GM12878 (cell line): ENCODE data around the gene CACNA1I.

ENCODE experiments used
- BRCA1 ChIP-seq: IDR thresholded peaks from 2 replicates; pipeline ENCODE4 v1.6.1; 2011; ENCODE audit warnings: low read depth, low read length, improper control_type of control experiment
- E2F8 ChIP-seq: fragments of 450-650 bp; IDR thresholded peaks from 2 replicates; pipeline ENCODE4 v1.6.1; 2018; ENCODE audit warnings: mild to moderate bottlenecking, low read depth, moderate library complexity; ENCODE audit not compliant: partially characterized antibody
- FOXK2 ChIP-seq: fragments of 450-650 bp; IDR thresholded peaks from 2 replicates; pipeline ENCODE4 v1.6.1; 2017; ENCODE audit warnings: mild to moderate bottlenecking, moderate library complexity
- HCFC1 ChIP-seq: fragments of 150-350 bp; IDR thresholded peaks from 2 replicates; pipeline ENCODE4 v1.6.1; 2014; ENCODE audit warnings: low read length
- HDGF ChIP-seq: fragments of 450-650 bp; IDR thresholded peaks from 2 replicates; pipeline ENCODE4 v1.6.1; 2016; ENCODE audit warnings: antibody characterized with exemption
- IRF3 ChIP-seq: fragments of 450-650 bp; IDR thresholded peaks from 2 replicates; pipeline ENCODE4 v1.6.1; 2014; ENCODE audit warnings: mild to moderate bottlenecking
- POLR2A ChIP-seq: IDR thresholded peaks from 2 replicates; pipeline ENCODE4 v1.6.1; 2011; ENCODE audit warnings: low read depth, mild to moderate bottlenecking, low read length

GRCh38 chr22:39731481-39731880 is 160.9 kb downstream of the CACNA1I start:
- TF ChIP-seq E2F8 (no peak), HCFC1 (no peak), BRCA1 (no peak), POLR2A (no peak), IRF3 (no peak), HDGF (no peak), FOXK2 (no peak)
